Right atrium auricular region (tissue), 2 donors: ENCODE results near the gene REEP3. TPM values are rescaled to one million over a fixed set of nuclear protein-coding genes. Genes with fewer than 3 reads are reported as not detected.

ENCODE experiments used
- DNase-seq: peaks from one replicate; pipeline ENCODE4 v3.0.0-alpha.2; 2019; ENCODE audit warnings: low spot score
- H3K27ac ChIP-seq, 2 donors: fragments of 200-600 bp; sonication (generic); 1 replicate in 1 of 2; 2 replicates in 1 of 2; pipeline ENCODE4 v1.5.1; 2016 to 2019
- H3K27me3 ChIP-seq, 2 donors: fragments of 200-600 bp; sonication (generic); one replicate each; pipeline versions ENCODE4 v1.5.1 to v1.6.0; 2017 to 2019
- H3K36me3 ChIP-seq: fragments of 200-600 bp; sonication (generic); one replicate; pipeline ENCODE4 v1.5.1; 2016
- H3K4me1 ChIP-seq, 2 donors: fragments of 200-600 bp; sonication (generic); one replicate each; pipeline versions ENCODE4 v1.5.1 to v1.6.0; 2017 to 2019
- H3K4me3 ChIP-seq, 2 donors: fragments of 200-600 bp; sonication (generic); 1 replicate in 1 of 2; 2 replicates in 1 of 2; pipeline ENCODE4 v1.5.1; 2017 to 2019; ENCODE audit warnings: mild to moderate bottlenecking in 1 of 2, moderate library complexity in 1 of 2
- H3K9me3 ChIP-seq, 2 donors: fragments of 200-600 bp; sonication (generic); one replicate each; pipeline ENCODE4 v1.5.1; 2019
- CTCF ChIP-seq, 2 donors: fragments of 200-600 bp; sonication (generic); IDR thresholded peaks; one replicate each; pipeline ENCODE4 v1.5.1; 2019; ENCODE audit warnings: antibody characterized with exemption in 2 of 2
- total RNA-seq, 2 donors: library from RNA; depleted of rRNA; stranded (reverse); fragments of >200 nt; gene quantifications; one replicate each; pipeline ENCODE4 v1.1.0, GENCODE V29; 2016

REEP3 gene
- total RNA-seq, 2 donors from 2014 or later: 41.4 to 42.7 TPM

- DNase-seq: no peak
- no peak for TF ChIP-seq CTCF (IDR thresholded peaks at IDR 0.05)
- Histone ChIP-seq H3K4me3 (no peak overlapping the region), H3K27me3 (no peaks in the 10 kb centered on the region), H3K36me3 (no peaks in the 10 kb centered on the region), H3K9me3 (no peaks in the 10 kb centered on the region), H3K4me1 (peaks cover 0 to 2% of the 10 kb centered on the region in 2 donors), H3K27ac (no peak overlapping the region)
Observed at GRCh38 chr10:63536698-63537097, 15.5 kb downstream of the REEP3 start.

- H3K36me3 ChIP-seq: no peaks in the 10 kb centered on the region
- H3K9me3 ChIP-seq: no peaks in the 10 kb centered on the region
- H3K27ac ChIP-seq: no peak overlapping the region
- H3K4me3 ChIP-seq: no peak overlapping the region
- DNase-seq: no peak
- TF ChIP-seq CTCF (IDR thresholded peaks at IDR 0.05): no peak
- no peaks in the 10 kb centered on the region for H3K27me3 ChIP-seq
- H3K4me1 ChIP-seq: no peaks in the 10 kb centered on the region
Observed at GRCh38 chr10:63537536-63537935, 16.3 kb downstream of the REEP3 start.

- TF ChIP-seq CTCF (IDR thresholded peaks at IDR 0.05): no peak
- Histone ChIP-seq H3K27me3 (no peaks in the 10 kb centered on the region), H3K4me3 (no peak overlapping the region), H3K4me1 (peaks cover 0 to 6% of the 10 kb centered on the region in 2 donors), H3K27ac (no peak overlapping the region), H3K9me3 (no peaks in the 10 kb centered on the region), H3K36me3 (no peaks in the 10 kb centered on the region)
- no peak for DNase-seq
Observed at GRCh38 chr10:63539377-63539776, 18.2 kb downstream of the REEP3 start.

- H3K4me1 ChIP-seq: peaks cover 0 to 11% of the 10 kb centered on the region in 2 donors
Observed at GRCh38 chr10:63539994-63540393, 18.8 kb downstream of the REEP3 start.

GRCh38 chr10:63542835-63543575 is 21.8 kb downstream of the REEP3 start:
- Histone ChIP-seq H3K4me1 (peaks cover 0 to 15% of the 10 kb centered on the region in 2 donors), H3K27me3 (no peaks in the 10 kb centered on the region), H3K4me3 (no peak overlapping the region), H3K27ac (no peak overlapping the region), H3K9me3 (no peaks in the 10 kb centered on the region), H3K36me3 (no peaks in the 10 kb centered on the region)
- no peak for TF ChIP-seq CTCF (IDR thresholded peaks at IDR 0.05)
- no peak for DNase-seq

More at GRCh38 chr10:63539994-63540393, 18.8 kb downstream of the REEP3 start:
- Histone ChIP-seq H3K9me3 (no peaks in the 10 kb centered on the region), H3K27me3 (no peaks in the 10 kb centered on the region), H3K4me3 (no peak overlapping the region), H3K36me3 (no peaks in the 10 kb centered on the region), H3K27ac (no peak overlapping the region)
- DNase-seq: no peak
- TF ChIP-seq CTCF (IDR thresholded peaks at IDR 0.05): no peak

- Histone ChIP-seq H3K4me1 (peaks cover 0 to 20% of the 10 kb centered on the region in 2 donors), H3K9me3 (no peaks in the 10 kb centered on the region), H3K36me3 (no peaks in the 10 kb centered on the region), H3K4me3 (no peak overlapping the region), H3K27ac (no peak overlapping the region), H3K27me3 (no peaks in the 10 kb centered on the region)
- TF ChIP-seq CTCF (IDR thresholded peaks at IDR 0.05): no peak
- DNase-seq: no peak
Observed at GRCh38 chr10:63543576-63543962, 22.4 kb downstream of the REEP3 start.
